Calu3 (cell line): Measurements from ENCODE around the gene FIG4. TPM values are rescaled to one million over a fixed set of nuclear protein-coding genes. Genes with fewer than 3 reads are reported as not detected.
"Not testable (repeated sequence)": the region's sequence is repeated elsewhere in the genome, so short reads cannot be mapped to it uniquely, and the experiment has no call there.

ENCODE experiments used
- BruUV-seq: library from RNA; stranded (reverse); fragments of 400-500 nt; replicated peaks from 2 replicates; lab custom pipeline; 2021; lab: Mats Ljungman, UMichigan
- CTCF ChIA-PET: fragments of 300-600 bp; sonication (Branson Sonifier 250); formaldehyde crosslinking; loops from one replicate; lab custom pipeline; 2022; ENCODE audit warnings: antibody characterized with exemption; lab: Charles Lee
- DNase-seq: peaks from one replicate; pipeline ENCODE4 v3.0.0; 2022
- H3K27ac Mint-ChIP-seq: one replicate; pipeline ENCODE4 v1.8.0; 2022; ENCODE audit warnings: mixed read lengths; ENCODE audit not compliant: unreplicated experiment
- H3K27me3 Mint-ChIP-seq: one replicate; pipeline ENCODE4 v1.8.0; 2022; ENCODE audit warnings: mixed read lengths; ENCODE audit not compliant: unreplicated experiment
- H3K36me3 Mint-ChIP-seq: one replicate; pipeline ENCODE4 v1.8.0; 2022; ENCODE audit warnings: mild to moderate bottlenecking, moderate library complexity, mixed read lengths; ENCODE audit not compliant: insufficient read depth, unreplicated experiment
- H3K4me1 Mint-ChIP-seq: one replicate; pipeline ENCODE4 v1.8.0; 2022; ENCODE audit warnings: mild to moderate bottlenecking, low read depth, mixed read lengths; ENCODE audit not compliant: unreplicated experiment
- H3K4me3 Mint-ChIP-seq: one replicate; pipeline ENCODE4 v1.8.0; 2022; ENCODE audit warnings: mild to moderate bottlenecking, low read depth, moderate library complexity, mixed read lengths; ENCODE audit not compliant: unreplicated experiment
- H3K9me3 Mint-ChIP-seq: one replicate; pipeline ENCODE4 v1.8.0; 2022; ENCODE audit warnings: low read depth, mixed read lengths; ENCODE audit not compliant: unreplicated experiment
- CTCF ChIP-seq: fragments of 200-600 bp; IDR thresholded peaks from one replicate; pipeline ENCODE4 v1.8.0; 2022; ENCODE audit warnings: antibody characterized with exemption; ENCODE audit not compliant: unreplicated experiment
- intact Hi-C: fragments of 100-400 bp; cut with micrococcal nuclease; formaldehyde crosslinking; loops from one replicate; pipeline ENCODE4 v1.10.0; 2022; ENCODE audit not compliant: unreplicated experiment
- total RNA-seq: library from RNA; stranded (reverse); gene quantifications from 2 replicates; pipeline ENCODE4 v1.2.3, GENCODE V29; 2022

Gene FIG4
- total RNA-seq, 1 experiment from 2014 or later: 14.7 TPM

GRCh38 chr6:109826551-109826950, 135.5 kb downstream of the FIG4 start:
- no peaks in the 10 kb centered on the region for H3K36me3 Mint-ChIP-seq
- no peak overlapping the region for H3K27ac Mint-ChIP-seq
- no TSS peak for BruUV-seq
- intact Hi-C loops: no loop called here
- no peaks in the 10 kb centered on the region for H3K4me1 Mint-ChIP-seq
- peaks cover 11% of the 10 kb centered on the region for H3K9me3 Mint-ChIP-seq
- H3K4me3 Mint-ChIP-seq: no peak overlapping the region
- no peak for TF ChIP-seq CTCF
- no peak for DNase-seq
- CTCF ChIA-PET: no interaction called here
- no peaks in the 10 kb centered on the region for H3K27me3 Mint-ChIP-seq

GRCh38 chr6:109831352-109831751, 140.3 kb downstream of the FIG4 start:
- H3K4me3 Mint-ChIP-seq, intact Hi-C loops, H3K4me1 Mint-ChIP-seq, H3K27me3 Mint-ChIP-seq, CTCF ChIA-PET, BruUV-seq, DNase-seq, H3K27ac Mint-ChIP-seq, H3K36me3 Mint-ChIP-seq: not testable (repeated sequence)
- H3K9me3 Mint-ChIP-seq: peaks cover 11% of the 10 kb centered on the region

- H3K27me3 Mint-ChIP-seq: no peaks in the 10 kb centered on the region
- intact Hi-C loops: no loop called here
- H3K27ac Mint-ChIP-seq: no peak overlapping the region
- H3K4me3 Mint-ChIP-seq: no peak overlapping the region
- no peaks in the 10 kb centered on the region for H3K36me3 Mint-ChIP-seq
- no peak for TF ChIP-seq CTCF
- CTCF ChIA-PET: no interaction called here
- DNase-seq: no peak
- peaks cover 11% of the 10 kb centered on the region for H3K9me3 Mint-ChIP-seq
- no TSS peak for BruUV-seq
- no peaks in the 10 kb centered on the region for H3K4me1 Mint-ChIP-seq
Measured at GRCh38 chr6:109834131-109834530, 143.0 kb downstream of the FIG4 start.

GRCh38 chr6:109834595-109835437, 143.7 kb downstream of the FIG4 start:
- CTCF ChIA-PET: no interaction called here
- no TSS peak for BruUV-seq
- no peak overlapping the region for H3K27ac Mint-ChIP-seq
- H3K4me3 Mint-ChIP-seq: no peak overlapping the region
- intact Hi-C loops: no loop called here
- no peaks in the 10 kb centered on the region for H3K36me3 Mint-ChIP-seq
- DNase-seq: no peak
- TF ChIP-seq CTCF: no peak
- no peaks in the 10 kb centered on the region for H3K27me3 Mint-ChIP-seq
- peaks cover 10% of the 10 kb centered on the region for H3K9me3 Mint-ChIP-seq
- H3K4me1 Mint-ChIP-seq: no peaks in the 10 kb centered on the region

GRCh38 chr6:109840034-109840433, 148.9 kb downstream of the FIG4 start:
- H3K36me3 Mint-ChIP-seq: no peaks in the 10 kb centered on the region
- intact Hi-C loops: no loop called here
- H3K27ac Mint-ChIP-seq: no peak overlapping the region
- DNase-seq: no peak
- TF ChIP-seq CTCF: no peak
- CTCF ChIA-PET: no interaction called here
- no peaks in the 10 kb centered on the region for H3K9me3 Mint-ChIP-seq
- no TSS peak for BruUV-seq
- H3K27me3 Mint-ChIP-seq: no peaks in the 10 kb centered on the region
- H3K4me3 Mint-ChIP-seq: no peak overlapping the region
- H3K4me1 Mint-ChIP-seq: no peaks in the 10 kb centered on the region
